Tibial nerve (tissue), 4 donors: ENCODE results near the gene RHOBTB1.

Experiments
- EP300 ChIP-seq, 2 donors: sonication (generic); formaldehyde crosslinking; IDR thresholded peaks; one replicate each; pipeline ENCODE4 v1.6.1; 2017; ENCODE audit warnings: antibody characterized with exemption in 2 of 2, mild to moderate bottlenecking in 1 of 2
- POLR2A ChIP-seq, 2 donors: fragments of 450-650 bp; IDR thresholded peaks; one replicate each; pipeline ENCODE4 v1.6.1; 2017; ENCODE audit warnings: antibody characterized with exemption in 2 of 2, mild to moderate bottlenecking in 2 of 2, moderate library complexity in 2 of 2
- TF ChIP-seq, protein P1 (sequence below), 5 experiments: fragments of 200-600 bp in 3 of 5; fragments of 450-650 bp in 2 of 5; sonication (generic) in 3 of 5; IDR thresholded peaks; one replicate each; pipeline ENCODE4 v1.5.1; 2016 to 2019; ENCODE audit warnings: antibody characterized with exemption in 5 of 5, mild to moderate bottlenecking in 3 of 5, moderate library complexity in 2 of 5

DNA sequence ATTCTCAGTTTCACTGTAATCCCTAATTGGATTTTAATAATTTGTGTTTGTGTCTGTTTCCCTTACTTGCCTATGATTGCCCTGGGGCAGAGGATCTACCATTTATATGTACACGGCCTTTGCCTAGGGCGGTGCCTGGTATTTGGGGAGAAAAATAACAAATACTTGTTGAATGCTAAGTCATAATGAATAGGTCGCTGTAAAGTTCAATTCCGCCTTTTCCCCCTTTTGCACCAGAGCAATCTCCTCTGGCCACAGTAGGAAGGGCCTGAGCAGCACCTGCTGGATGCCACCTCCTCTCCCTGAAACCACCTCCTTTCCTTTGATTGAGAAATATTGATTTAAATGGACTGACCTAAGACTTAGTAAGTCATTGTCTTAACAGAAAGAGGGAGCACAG is 70.2 kb downstream of the RHOBTB1 start:
- TF ChIP-seq, protein P1, sequence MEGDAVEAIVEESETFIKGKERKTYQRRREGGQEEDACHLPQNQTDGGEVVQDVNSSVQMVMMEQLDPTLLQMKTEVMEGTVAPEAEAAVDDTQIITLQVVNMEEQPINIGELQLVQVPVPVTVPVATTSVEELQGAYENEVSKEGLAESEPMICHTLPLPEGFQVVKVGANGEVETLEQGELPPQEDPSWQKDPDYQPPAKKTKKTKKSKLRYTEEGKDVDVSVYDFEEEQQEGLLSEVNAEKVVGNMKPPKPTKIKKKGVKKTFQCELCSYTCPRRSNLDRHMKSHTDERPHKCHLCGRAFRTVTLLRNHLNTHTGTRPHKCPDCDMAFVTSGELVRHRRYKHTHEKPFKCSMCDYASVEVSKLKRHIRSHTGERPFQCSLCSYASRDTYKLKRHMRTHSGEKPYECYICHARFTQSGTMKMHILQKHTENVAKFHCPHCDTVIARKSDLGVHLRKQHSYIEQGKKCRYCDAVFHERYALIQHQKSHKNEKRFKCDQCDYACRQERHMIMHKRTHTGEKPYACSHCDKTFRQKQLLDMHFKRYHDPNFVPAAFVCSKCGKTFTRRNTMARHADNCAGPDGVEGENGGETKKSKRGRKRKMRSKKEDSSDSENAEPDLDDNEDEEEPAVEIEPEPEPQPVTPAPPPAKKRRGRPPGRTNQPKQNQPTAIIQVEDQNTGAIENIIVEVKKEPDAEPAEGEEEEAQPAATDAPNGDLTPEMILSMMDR (IDR thresholded peaks at IDR 0.05) = no peak
- TF ChIP-seq EP300 (IDR thresholded peaks at IDR 0.05) = no peak
- TF ChIP-seq POLR2A (IDR thresholded peaks at IDR 0.05) = no peak
